Activated CD4-positive, alpha-beta T cell treated with anti-CD3 and anti-CD28 coated beads, Interleukin-10, Interleukin-2, amounts not matched to agents 100 ng/mL and 50 ng/mL, durations not matched to agents 16 hours and 8 hours (primary cell): ENCODE measurements around the gene GNA12.

Source experiments
- DNase-seq: peaks from one replicate; pipeline ENCODE4 v3.0.0-alpha.2; 2020

Gene GNA12

GRCh38 chr7:2800931-2801688 lies 43.0 kb downstream of the GNA12 start:
- DNase-seq = no peak

DNA sequence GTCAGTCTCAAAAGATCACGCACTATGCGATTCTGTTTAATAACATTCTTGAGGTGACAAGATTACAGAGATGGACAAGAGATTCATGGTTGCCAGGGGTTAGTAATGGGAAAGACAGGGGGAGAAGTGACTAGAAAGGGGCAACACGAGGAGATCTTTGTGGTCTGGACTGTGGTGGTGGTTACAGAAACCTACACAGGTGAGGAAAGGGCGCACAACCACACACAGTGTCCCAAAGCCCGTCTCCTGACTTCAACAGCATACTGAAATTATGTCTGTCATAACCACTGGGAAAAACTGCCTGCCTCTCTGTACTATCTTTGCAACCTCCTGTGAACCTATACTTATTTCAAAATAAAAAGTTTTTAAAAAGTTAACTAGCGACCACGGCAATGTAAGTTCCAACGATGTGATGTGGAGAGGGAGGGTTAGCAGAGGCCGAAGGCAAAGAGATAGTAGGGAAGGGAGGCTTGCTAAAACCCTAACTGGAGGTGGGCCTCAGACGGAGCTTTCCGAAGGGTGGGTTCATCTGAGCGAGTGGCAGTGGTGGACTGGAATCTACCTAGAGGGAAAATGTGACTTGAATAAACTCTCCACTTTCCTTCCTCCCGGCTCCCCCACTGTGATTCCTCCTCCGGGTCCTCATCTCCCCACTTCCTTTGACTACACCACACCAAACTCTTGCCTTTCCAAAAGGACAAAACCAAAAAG lies 43.7 kb downstream of the GNA12 start:
- DNase-seq = no peak

GRCh38 chr7:2799253-2799652 lies 44.9 kb downstream of the GNA12 start:
- DNase-seq = no peak

DNA sequence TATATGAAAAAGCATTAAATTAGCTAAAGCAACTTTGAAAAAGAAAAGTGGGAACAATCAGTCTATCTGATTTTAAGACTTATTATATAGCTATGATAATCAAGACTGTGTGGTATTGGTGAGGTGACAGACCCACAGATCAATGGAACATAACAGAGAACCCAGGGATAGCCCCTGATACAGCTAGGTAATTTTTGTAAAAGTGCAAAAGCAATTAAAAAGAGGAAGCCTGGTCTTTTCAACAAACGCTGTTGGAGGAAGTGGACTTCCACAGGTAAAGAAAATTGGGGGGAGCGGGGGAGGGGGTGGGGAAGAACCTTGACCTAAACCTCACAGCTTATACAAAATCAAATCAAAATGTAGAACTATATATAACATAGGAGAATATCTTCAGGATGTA lies 45.4 kb downstream of the GNA12 start:
- no peak for DNase-seq

DNA sequence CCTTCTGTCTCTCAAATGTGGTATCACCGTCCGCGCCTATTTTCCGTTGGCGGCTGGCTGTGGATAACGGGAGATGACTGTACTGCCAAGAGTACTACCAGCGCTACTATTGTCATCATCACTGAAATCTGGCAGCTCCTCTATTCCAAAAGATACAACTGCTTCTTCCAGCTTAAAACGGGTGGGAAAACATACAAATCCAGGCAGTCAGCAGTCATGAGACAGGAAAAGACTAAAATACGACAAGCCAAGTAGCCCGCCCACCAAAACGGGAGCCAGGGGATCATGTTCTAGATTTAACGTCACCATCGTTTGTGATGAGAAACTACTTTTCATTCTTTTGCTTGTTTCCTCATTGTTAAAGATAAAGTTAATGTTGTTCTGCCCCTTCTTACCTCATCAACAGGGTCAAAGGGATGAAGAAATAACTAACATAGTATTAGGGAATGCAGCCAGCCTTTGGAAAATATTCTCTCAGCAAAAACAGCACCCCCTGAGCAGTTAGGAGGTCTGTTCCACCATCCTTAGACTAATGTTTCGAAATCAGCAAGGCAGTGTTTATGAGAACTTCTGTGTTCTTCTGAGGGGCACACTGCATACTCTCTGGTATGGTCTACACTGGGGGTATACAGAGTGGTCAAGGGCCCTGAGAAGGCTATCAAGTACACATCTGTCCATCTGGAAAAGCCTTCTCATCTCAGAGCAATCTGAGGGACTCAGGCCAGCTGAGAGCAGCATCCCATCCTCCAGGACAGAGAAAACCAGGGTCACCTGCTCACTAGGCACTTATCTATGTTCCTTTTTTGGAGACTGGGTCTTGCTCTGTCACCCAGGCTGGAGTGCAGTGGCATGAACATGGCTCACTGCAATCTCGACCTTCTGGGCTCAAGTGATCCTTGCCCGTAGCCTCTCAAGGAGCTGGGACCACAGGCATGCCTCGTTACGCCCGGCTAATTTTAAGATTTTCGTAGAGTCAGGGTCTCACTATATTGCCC lies 47.5 kb downstream of the GNA12 start:
- DNase-seq = no peak

DNA sequence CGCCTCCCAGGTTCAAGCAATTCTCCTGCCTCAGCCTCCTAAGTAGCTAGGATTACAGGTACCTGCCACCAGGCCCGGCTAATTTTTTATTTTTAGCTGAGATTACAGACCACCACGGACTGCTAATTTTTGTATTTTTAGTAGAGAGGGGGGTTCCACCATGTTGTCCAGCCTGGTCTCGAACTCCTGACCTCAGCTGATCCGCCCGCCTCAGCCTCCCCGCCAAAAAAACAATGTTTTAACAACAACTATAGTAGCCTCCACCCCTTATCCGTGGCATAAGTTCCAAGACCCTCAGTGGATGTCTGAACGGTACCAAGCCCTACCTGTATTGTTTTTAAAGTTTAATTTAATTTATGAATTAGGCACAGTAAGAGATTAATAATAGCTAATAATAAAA lies 48.2 kb downstream of the GNA12 start:
- DNase-seq = no peak

GRCh38 chr7:2794836-2795636 lies 49.1 kb downstream of the GNA12 start:
- no peak for DNase-seq

DNA sequence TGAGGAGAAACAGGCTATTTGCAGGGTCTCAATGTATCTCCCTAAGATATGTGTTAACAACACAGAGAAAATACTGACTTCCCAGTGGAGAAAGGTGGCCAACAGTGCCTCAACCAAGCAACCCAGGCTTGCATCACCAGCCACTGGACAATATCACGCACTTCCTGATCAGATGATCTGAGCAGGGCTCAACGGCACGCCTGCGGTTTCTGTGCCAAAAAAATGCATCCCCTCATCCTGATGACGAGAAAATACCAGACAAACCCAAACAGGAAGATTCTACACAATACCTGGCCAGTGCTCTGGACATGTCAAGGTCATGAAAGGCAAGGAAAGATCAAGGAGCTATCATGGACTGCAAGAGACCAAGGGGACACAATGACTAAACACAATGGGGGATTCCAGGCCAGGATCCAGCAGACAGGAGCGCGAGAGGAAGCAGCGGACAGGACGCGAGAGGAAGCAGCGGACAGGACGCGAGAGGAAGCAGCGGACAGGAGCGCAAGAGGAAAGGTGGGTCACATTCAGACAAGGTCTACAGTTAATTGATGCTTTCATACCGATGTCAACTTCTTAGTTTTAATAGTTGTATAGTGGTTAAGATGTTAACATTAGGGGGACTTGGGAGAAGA lies 51.1 kb downstream of the GNA12 start:
- DNase-seq = no peak

DNA sequence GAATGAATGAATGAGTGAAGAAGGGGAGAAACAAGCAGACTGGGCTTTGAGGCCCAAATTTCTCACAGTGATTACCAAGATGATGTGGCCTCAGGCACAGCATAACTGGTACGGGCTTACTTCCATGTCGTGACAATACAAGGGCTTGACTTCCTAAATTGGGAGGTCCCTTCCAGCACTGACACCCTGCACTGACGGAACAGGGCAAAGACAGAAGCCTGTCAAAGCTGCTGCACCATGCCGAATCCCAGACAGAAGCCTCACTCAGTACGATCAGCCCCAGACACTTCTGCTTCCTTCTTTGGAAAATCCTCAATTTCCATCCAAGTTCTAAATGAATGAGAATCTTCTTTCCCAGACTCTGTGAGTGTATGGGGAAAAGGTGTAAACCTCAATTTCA lies 51.9 kb downstream of the GNA12 start:
- no peak for DNase-seq

DNA sequence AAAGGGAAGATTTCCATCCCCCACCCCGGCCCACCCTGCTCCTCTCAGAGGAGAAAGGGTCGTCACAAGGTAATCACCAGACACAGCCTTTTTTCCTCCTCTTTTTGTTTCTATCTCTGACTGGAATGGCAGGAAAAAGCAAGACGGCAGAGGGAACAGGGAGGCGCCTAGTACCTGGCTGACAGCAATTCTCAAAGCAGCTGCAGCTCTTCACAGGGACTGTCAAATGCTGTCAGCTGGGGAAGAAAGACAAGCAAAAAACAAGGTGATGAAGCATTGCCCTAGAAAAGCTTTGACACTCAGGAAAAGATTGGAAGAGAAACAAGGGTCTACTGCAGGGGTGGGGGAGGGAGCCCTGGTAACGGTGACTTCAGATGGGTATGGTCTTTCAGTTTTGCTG lies 52.7 kb downstream of the GNA12 start:
- no peak for DNase-seq

GRCh38 chr7:2787251-2787951 lies 56.7 kb downstream of the GNA12 start:
- DNase-seq = no peak

DNA sequence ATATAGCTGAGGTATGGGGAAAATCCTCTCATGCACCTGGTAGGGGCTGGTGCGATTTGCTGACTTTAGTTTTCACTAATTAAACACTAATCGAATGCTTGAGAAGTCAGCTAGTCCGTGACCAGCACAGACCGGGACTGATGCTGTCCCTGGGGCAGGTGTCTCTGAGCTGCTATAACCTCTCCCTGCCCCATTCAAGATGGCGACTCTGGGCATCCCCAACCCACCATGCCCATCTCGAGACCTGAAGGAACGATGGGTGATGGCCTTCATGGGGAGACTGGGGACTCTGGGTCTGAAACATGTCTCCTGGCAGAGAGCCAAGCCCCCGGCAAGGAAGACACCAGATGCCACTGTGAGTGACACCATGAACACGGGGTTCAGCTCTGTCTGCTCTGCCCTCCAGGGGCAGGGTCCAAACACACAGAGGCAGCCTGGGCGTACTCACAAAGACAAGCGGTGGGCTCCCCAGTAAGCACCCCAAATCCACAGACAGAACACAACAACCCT lies 57.4 kb downstream of the GNA12 start:
- DNase-seq = no peak

DNA sequence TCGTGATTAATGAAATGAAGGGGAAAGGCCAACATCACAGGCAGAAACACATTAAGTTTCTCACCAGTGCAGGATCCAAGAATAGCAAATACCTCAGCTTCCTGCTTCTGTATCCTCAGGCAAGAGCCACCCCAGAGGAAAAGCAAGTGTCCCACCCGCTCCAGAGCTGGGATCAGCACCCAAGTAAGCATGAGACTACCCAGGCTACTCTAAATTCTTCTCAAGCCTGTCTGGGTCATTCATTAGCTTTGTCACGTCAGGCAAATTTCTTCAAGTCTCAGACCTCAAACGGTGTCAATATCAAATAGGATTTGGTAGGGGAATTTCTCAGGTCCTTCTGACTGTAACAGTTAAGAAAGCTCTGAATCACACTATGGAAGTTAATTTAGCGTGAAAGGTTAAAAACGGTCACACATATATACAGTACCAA lies 59.0 kb downstream of the GNA12 start:
- no peak for DNase-seq

GRCh38 chr7:2782565-2782964 lies 61.5 kb downstream of the GNA12 start:
- DNase-seq = peak; percentile 37

DNA sequence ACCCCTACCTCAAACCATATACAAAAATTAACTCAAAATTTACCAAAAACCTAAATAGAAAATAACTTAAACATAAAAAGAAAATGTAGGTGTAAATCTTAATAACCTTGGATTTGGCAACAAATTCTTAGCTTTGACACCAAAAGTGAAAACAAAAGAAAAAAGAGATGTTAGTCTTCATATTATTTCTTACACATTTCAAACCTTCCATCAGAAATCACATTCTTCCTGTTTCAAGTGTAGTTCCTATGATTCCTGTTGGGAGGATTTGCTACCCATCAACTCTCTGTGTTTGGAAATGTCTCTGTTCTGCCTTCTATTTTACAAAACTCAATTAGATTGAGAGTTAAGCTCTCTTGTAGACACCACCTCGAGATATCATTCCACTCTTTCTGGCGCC lies 62.0 kb downstream of the GNA12 start:
- DNase-seq = no peak

- no peak for DNase-seq
Observed at GRCh38 chr7:2781636-2782035, 62.5 kb downstream of the GNA12 start.

DNA sequence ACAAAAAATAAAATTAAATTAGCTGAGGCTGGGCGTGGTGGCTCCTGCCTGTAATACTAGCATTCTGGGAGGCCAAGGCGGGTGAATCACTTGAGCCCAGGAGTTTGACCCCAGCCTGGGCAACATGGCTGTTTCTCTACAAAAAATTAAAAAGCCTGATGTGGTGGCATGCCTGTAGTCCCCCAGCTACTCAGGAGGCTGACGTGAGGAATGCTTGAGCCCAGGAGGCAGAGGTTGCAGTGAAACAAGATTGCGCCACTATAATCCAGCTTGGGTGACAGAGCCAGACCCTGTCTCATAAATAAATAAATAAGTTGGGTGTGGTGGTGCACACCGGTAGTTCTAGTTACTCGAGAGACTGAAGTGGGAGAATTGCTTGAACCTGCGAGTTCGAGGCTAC lies 65.1 kb downstream of the GNA12 start:
- no peak for DNase-seq

GRCh38 chr7:2777898-2778535 lies 66.1 kb downstream of the GNA12 start:
- no peak for DNase-seq

- no peak for DNase-seq
Observed at GRCh38 chr7:2776401-2776800, 67.7 kb downstream of the GNA12 start.

GRCh38 chr7:2775785-2776184 lies 68.3 kb downstream of the GNA12 start:
- DNase-seq = no peak

DNA sequence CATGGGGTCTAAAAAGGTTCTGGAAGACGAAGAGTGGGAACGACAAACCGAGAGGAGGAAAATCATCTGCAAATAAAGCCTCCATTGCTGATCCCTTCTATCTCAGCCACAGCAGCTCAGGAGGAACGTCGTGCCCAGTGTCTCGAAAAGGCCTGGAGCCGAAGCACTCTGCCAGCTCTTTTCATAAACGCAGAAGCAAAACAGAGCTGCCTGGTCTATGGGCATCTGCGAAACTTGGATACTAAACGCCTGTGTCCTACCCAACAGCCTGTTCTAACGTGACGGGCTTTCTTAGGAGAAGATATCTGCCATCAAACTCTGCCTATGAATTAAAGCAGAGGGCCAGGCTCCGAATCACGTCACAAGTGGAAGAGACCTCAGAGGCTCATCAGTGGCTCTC lies 68.7 kb downstream of the GNA12 start:
- DNase-seq = no peak
